Panc1 (cell line): ENCODE results near the gene BCORL1. TPM values are rescaled to one million over a fixed set of nuclear protein-coding genes. Genes with fewer than 3 reads are reported as not detected.
A peak's percentile ranks its signal among the peaks of the same experiment; 100 is the strongest.

Experiments used
- ATAC-seq: fragments of 200-7000 bp; cut with Tn5 transposase; 2 replicates; pipeline ENCODE4 v1.9.1; 2020; ENCODE audit warnings: mild to moderate bottlenecking, moderate library complexity
- BruUV-seq: library from RNA; stranded (reverse); fragments of 400-500 nt; replicated peaks from 2 replicates; lab custom pipeline; 2021; lab: Mats Ljungman, UMichigan
- CTCF ChIA-PET: fragments of 300-600 bp; sonication (Branson Sonifier 250); formaldehyde crosslinking; loops from one replicate; lab custom pipeline; 2022; ENCODE audit warnings: antibody characterized with exemption; lab: Charles Lee
- POLR2A ChIA-PET: fragments of 300-600 bp; sonication (Branson Sonifier 250); formaldehyde crosslinking; loops from one replicate; lab custom pipeline; 2022; ENCODE audit warnings: antibody characterized with exemption; lab: Charles Lee
- DNase-seq: peaks from one replicate; pipeline ENCODE4 v3.0.0-alpha.2; 2010; ENCODE audit warnings: low read depth, low spot score
- H3K27ac ChIP-seq: 2 replicates; pipeline ENCODE4 v1.5.1; 2011; ENCODE audit warnings: mild to moderate bottlenecking, low read length, inconsistent platforms
- H3K27me3 ChIP-seq: fragments of 200-500 bp; sonication (Bioruptor generic); 2 replicates; pipeline ENCODE4 v1.6.0; 2014; ENCODE audit warnings: low read length, inconsistent platforms; ENCODE audit not compliant: control insufficient read depth, insufficient read depth
- H3K36me3 ChIP-seq: fragments of 200-500 bp; sonication (Bioruptor generic); 2 replicates; pipeline ENCODE4 v1.5.1; 2014; ENCODE audit warnings: inconsistent platforms, mild to moderate bottlenecking, low read length, moderate library complexity; ENCODE audit not compliant: control insufficient read depth, insufficient read depth
- H3K4me1 ChIP-seq: 2 replicates; pipeline ENCODE4 v1.5.1; 2011; ENCODE audit warnings: inconsistent platforms, mild to moderate bottlenecking, low read length, moderate library complexity; ENCODE audit not compliant: control insufficient read depth, insufficient read depth
- H3K4me3 ChIP-seq, 2 experiments: 2 replicates each; pipeline ENCODE4 v1.5.1; 2011 to 2012; ENCODE audit warnings: low read depth in 2 of 2, low read length in 2 of 2, mild to moderate bottlenecking in 2 of 2, inconsistent platforms in 1 of 2, moderate library complexity in 1 of 2
- H3K9me3 ChIP-seq: fragments of 200-500 bp; sonication (Bioruptor generic); 2 replicates; pipeline ENCODE4 v1.5.1; 2014; ENCODE audit warnings: low read depth, mild to moderate bottlenecking, inconsistent platforms, low read length, moderate library complexity; ENCODE audit not compliant: control insufficient read depth, insufficient read depth
- POLR2AphosphoS5 ChIP-seq: IDR thresholded peaks from 2 replicates; pipeline ENCODE4 v1.6.1; 2012; ENCODE audit warnings: mild to moderate bottlenecking, low read depth, low read length, moderate library complexity
- REST ChIP-seq, 2 experiments: IDR thresholded peaks; 2 replicates each; pipeline ENCODE4 v1.6.1; 2011 to 2012; ENCODE audit warnings: low read depth in 2 of 2, control low read depth in 1 of 2, low read length in 1 of 2, mild to moderate bottlenecking in 1 of 2, moderate library complexity in 1 of 2; ENCODE audit not compliant: insufficient read depth in 1 of 2
- SIN3A ChIP-seq: IDR thresholded peaks from 2 replicates; pipeline ENCODE4 v1.6.1; 2012; ENCODE audit warnings: low read depth, mild to moderate bottlenecking, low read length, moderate library complexity, borderline replicate concordance; ENCODE audit not compliant: insufficient read depth
- TCF7L2 ChIP-seq: IDR thresholded peaks from 2 replicates; pipeline ENCODE4 v1.6.1; 2011; ENCODE audit warnings: mild to moderate bottlenecking, low read depth, low read length, inconsistent platforms
- in situ Hi-C: cut with HindIII; loops from 2 replicates; pipeline ENCODE4 v1.10.0; 2016; ENCODE audit warnings: low sequenced_read_pairs, low pct_unique_long_range_greater_than_20kb
- intact Hi-C: fragments of 100-400 bp; cut with micrococcal nuclease; formaldehyde crosslinking; loops from one replicate; pipeline ENCODE4 v1.10.0; 2022; ENCODE audit not compliant: unreplicated experiment
- total RNA-seq: library from RNA; stranded (reverse); gene quantifications from one replicate; pipeline ENCODE4 v1.2.1, GENCODE V29; 2021; ENCODE audit not compliant: unreplicated experiment
- TF ChIP-seq, protein P1 (sequence below): fragments of 450-650 bp; IDR thresholded peaks from 2 replicates; pipeline ENCODE4 v1.5.1; 2017; ENCODE audit warnings: mild to moderate bottlenecking

Gene BCORL1
- total RNA-seq, 1 experiment from 2014 or later = 67.4 TPM

GRCh38 chrX:129984111-129984958 lies 1.9 kb downstream of the BCORL1 start:
- intact Hi-C loops = loop anchor here (5.0 kb wide), 1 partner anchor 52 kb away; no protein-coding TSS in a partner anchor
- TF ChIP-seq, protein P1, sequence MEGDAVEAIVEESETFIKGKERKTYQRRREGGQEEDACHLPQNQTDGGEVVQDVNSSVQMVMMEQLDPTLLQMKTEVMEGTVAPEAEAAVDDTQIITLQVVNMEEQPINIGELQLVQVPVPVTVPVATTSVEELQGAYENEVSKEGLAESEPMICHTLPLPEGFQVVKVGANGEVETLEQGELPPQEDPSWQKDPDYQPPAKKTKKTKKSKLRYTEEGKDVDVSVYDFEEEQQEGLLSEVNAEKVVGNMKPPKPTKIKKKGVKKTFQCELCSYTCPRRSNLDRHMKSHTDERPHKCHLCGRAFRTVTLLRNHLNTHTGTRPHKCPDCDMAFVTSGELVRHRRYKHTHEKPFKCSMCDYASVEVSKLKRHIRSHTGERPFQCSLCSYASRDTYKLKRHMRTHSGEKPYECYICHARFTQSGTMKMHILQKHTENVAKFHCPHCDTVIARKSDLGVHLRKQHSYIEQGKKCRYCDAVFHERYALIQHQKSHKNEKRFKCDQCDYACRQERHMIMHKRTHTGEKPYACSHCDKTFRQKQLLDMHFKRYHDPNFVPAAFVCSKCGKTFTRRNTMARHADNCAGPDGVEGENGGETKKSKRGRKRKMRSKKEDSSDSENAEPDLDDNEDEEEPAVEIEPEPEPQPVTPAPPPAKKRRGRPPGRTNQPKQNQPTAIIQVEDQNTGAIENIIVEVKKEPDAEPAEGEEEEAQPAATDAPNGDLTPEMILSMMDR = no peak
- no peak for TF ChIP-seq POLR2AphosphoS5
- no peak for TF ChIP-seq REST (IDR thresholded peaks at IDR 0.05; ENCODE audit: insufficient read depth in 1 of 2, low read depth in 2 of 2, low read length in 1 of 2)
- no peak for TF ChIP-seq TCF7L2
- TF ChIP-seq SIN3A = no peak
- peak overlapping the region; percentile 66 for H3K27ac ChIP-seq
- DNase-seq (no peak), ATAC-seq (peak; percentile 17)
- no TSS peak for BruUV-seq
- no peaks in the 10 kb centered on the region for H3K9me3 ChIP-seq
- in situ Hi-C loops = no loop called here
- H3K4me3 ChIP-seq = peak overlapping the region; percentile 57 to 64
- ChIA-PET CTCF (no interaction called here), POLR2A (no interaction called here)
- peaks cover 10% of the 10 kb centered on the region for H3K4me1 ChIP-seq
- H3K36me3 ChIP-seq = no peaks in the 10 kb centered on the region; the same call in 1 of the 2 replicates
- H3K27me3 ChIP-seq = no peaks in the 10 kb centered on the region

GRCh38 chrX:129987871-129988270 lies 5.4 kb downstream of the BCORL1 start:
- ATAC-seq (no peak), DNase-seq (no peak)
- Histone ChIP-seq H3K4me3 (no peak overlapping the region), H3K36me3 (no peaks in the 10 kb centered on the region; the same call in 1 of the 2 replicates), H3K27ac (no peak overlapping the region), H3K4me1 (peaks cover 8% of the 10 kb centered on the region), H3K27me3 (no peaks in the 10 kb centered on the region), H3K9me3 (no peaks in the 10 kb centered on the region)
- in situ Hi-C loops (no loop called here), intact Hi-C loops (no loop called here)
- no TSS peak for BruUV-seq
- CTCF ChIA-PET = no interaction called here
- TF ChIP-seq TCF7L2 (no peak), POLR2AphosphoS5 (no peak), REST (IDR thresholded peaks at IDR 0.05; ENCODE audit: insufficient read depth in 1 of 2, low read depth in 2 of 2, low read length in 1 of 2) (no peak), SIN3A (no peak)
- TF ChIP-seq, protein P1 = no peak
- POLR2A ChIA-PET = no interaction called here
